H1 (cell line): ENCODE measurements around the gene ATP2B1.

ENCODE experiments used
- CEBPB ChIP-seq: IDR thresholded peaks from 2 replicates; pipeline ENCODE4 v1.6.1; 2012; ENCODE audit warnings: low read depth, low read length
- EP300 ChIP-seq, 2 experiments: IDR thresholded peaks; 1 replicate in 1 of 2; 2 replicates in 1 of 2; pipeline ENCODE4 v1.6.1; 2011 to 2012; ENCODE audit warnings: low read depth in 2 of 2, low read length in 2 of 2, mild to moderate bottlenecking in 2 of 2, borderline replicate concordance in 1 of 2, inconsistent platforms in 1 of 2, moderate library complexity in 1 of 2
- GTF2F1 ChIP-seq: IDR thresholded peaks from 2 replicates; pipeline ENCODE4 v1.6.1; 2012; ENCODE audit warnings: low read depth, low read length, improper control_type of control experiment, borderline replicate concordance
- HDAC2 ChIP-seq, 2 experiments: fragments of 300-600 bp in 1 of 2; sonication (generic) in 1 of 2; IDR thresholded peaks; 2 replicates each; pipeline ENCODE4 v1.6.1; 2011 to 2012; ENCODE audit warnings: low read depth in 2 of 2, low read length in 2 of 2, mild to moderate bottlenecking in 2 of 2, moderate library complexity in 2 of 2, borderline replicate concordance in 1 of 2, inconsistent platforms in 1 of 2
- POLR2A ChIP-seq, 2 experiments: IDR thresholded peaks; 1 replicate in 1 of 2; 2 replicates in 1 of 2; pipeline ENCODE4 v1.6.1; 2011; ENCODE audit warnings: low read depth in 2 of 2, low read length in 2 of 2, mild to moderate bottlenecking in 2 of 2; ENCODE audit errors: control extremely low read depth in 1 of 2
- SP2 ChIP-seq: IDR thresholded peaks from 2 replicates; pipeline ENCODE4 v1.6.1; 2012; ENCODE audit warnings: mild to moderate bottlenecking, low read length, inconsistent platforms
- TF ChIP-seq, protein P1 (sequence below), 3 experiments: IDR thresholded peaks; 1 replicate in 2 of 3; 2 replicates in 1 of 3; pipeline versions ENCODE4 v1.5.1 to v1.6.1; 2011; ENCODE audit warnings: low read length in 3 of 3, mild to moderate bottlenecking in 3 of 3, inconsistent platforms in 2 of 3, low read depth in 1 of 3, moderate library complexity in 1 of 3; ENCODE audit not compliant: insufficient read depth in 1 of 3; ENCODE audit errors: control extremely low read depth in 1 of 3
- TF ChIP-seq, protein P2 (sequence below): IDR thresholded peaks from 2 replicates; pipeline ENCODE4 v1.6.1; 2011; ENCODE audit warnings: low read length, improper control_type of control experiment

GRCh38 chr12:89682284-89682683 lies 26.4 kb downstream of the ATP2B1 start:
- TF ChIP-seq CEBPB (no peak), POLR2A (IDR thresholded peaks at IDR 0.05; ENCODE audit: control extremely low read depth in 1 of 2, low read depth in 2 of 2, low read length in 2 of 2) (no peak), GTF2F1 (no peak), EP300 (IDR thresholded peaks at IDR 0.05; ENCODE audit: borderline replicate concordance in 1 of 2, low read depth in 2 of 2, low read length in 2 of 2) (no peak), HDAC2 (IDR thresholded peaks at IDR 0.05; ENCODE audit: borderline replicate concordance in 1 of 2, low read depth in 2 of 2, low read length in 2 of 2) (no peak), SP2 (no peak)
- TF ChIP-seq, protein P1, sequence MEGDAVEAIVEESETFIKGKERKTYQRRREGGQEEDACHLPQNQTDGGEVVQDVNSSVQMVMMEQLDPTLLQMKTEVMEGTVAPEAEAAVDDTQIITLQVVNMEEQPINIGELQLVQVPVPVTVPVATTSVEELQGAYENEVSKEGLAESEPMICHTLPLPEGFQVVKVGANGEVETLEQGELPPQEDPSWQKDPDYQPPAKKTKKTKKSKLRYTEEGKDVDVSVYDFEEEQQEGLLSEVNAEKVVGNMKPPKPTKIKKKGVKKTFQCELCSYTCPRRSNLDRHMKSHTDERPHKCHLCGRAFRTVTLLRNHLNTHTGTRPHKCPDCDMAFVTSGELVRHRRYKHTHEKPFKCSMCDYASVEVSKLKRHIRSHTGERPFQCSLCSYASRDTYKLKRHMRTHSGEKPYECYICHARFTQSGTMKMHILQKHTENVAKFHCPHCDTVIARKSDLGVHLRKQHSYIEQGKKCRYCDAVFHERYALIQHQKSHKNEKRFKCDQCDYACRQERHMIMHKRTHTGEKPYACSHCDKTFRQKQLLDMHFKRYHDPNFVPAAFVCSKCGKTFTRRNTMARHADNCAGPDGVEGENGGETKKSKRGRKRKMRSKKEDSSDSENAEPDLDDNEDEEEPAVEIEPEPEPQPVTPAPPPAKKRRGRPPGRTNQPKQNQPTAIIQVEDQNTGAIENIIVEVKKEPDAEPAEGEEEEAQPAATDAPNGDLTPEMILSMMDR (IDR thresholded peaks at IDR 0.05; ENCODE audit: control extremely low read depth in 1 of 3, insufficient read depth in 1 of 3, low read depth in 1 of 3, low read length in 3 of 3): no peak
- TF ChIP-seq, protein P2, sequence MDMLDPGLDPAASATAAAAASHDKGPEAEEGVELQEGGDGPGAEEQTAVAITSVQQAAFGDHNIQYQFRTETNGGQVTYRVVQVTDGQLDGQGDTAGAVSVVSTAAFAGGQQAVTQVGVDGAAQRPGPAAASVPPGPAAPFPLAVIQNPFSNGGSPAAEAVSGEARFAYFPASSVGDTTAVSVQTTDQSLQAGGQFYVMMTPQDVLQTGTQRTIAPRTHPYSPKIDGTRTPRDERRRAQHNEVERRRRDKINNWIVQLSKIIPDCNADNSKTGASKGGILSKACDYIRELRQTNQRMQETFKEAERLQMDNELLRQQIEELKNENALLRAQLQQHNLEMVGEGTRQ: no peak
